Naive thymus-derived CD8-positive, alpha-beta T cell (primary cell): ENCODE results near the gene OR13C3. TPM values are rescaled to one million over a fixed set of nuclear protein-coding genes. Genes with fewer than 3 reads are reported as not detected.

Experiments
- ATAC-seq, 2 donors: fragments of 150-1000 bp; cut with Tn5 transposase in 1 of 2; sonication (Bioruptor Pico), chemical (Tn5 transposase) in 1 of 2; 1 replicate in 1 of 2; 2 replicates in 1 of 2; pipeline ENCODE4 v1.10.0; 2021; ENCODE audit warnings: mild to moderate bottlenecking in 2 of 2, moderate library complexity in 2 of 2
- POLR2A ChIA-PET: fragments of 350-600 bp; sonication (Branson Sonifier 250); formaldehyde crosslinking; loops from one replicate; lab custom pipeline; 2021; ENCODE audit warnings: antibody characterized with exemption; lab: Charles Lee
- DNase-seq, 10 donors: peaks; one replicate each; pipeline versions ENCODE4 v3.0.0 to v3.0.0-alpha.2; 2020 to 2022
- H3K27ac Mint-ChIP-seq, 10 donors: one replicate each; pipeline ENCODE4 v1.8.0; 2020 to 2022; ENCODE audit warnings: mild to moderate bottlenecking in 10 of 10, mixed read lengths in 10 of 10, moderate library complexity in 4 of 10, inconsistent platforms in 1 of 10
- H3K27me3 Mint-ChIP-seq, 5 donors: one replicate each; pipeline ENCODE4 v1.8.0; 2021 to 2022; ENCODE audit warnings: mixed read lengths in 5 of 5
- H3K36me3 Mint-ChIP-seq, 3 donors: one replicate each; pipeline ENCODE4 v1.8.0; 2020 to 2022; ENCODE audit warnings: mixed read lengths in 3 of 3, mild to moderate bottlenecking in 2 of 3, inconsistent platforms in 1 of 3
- H3K4me1 Mint-ChIP-seq, 4 donors: one replicate each; pipeline ENCODE4 v1.8.0; 2021 to 2022; ENCODE audit warnings: mixed read lengths in 4 of 4
- H3K4me3 Mint-ChIP-seq, 10 donors: one replicate each; pipeline ENCODE4 v1.8.0; 2020 to 2022; ENCODE audit warnings: mild to moderate bottlenecking in 10 of 10, mixed read lengths in 10 of 10, moderate library complexity in 6 of 10, inconsistent platforms in 1 of 10
- H3K9me3 Mint-ChIP-seq, 9 donors: one replicate each; pipeline ENCODE4 v1.8.0; 2020 to 2022; ENCODE audit warnings: mixed read lengths in 9 of 9, mild to moderate bottlenecking in 3 of 9, inconsistent platforms in 1 of 9, moderate library complexity in 1 of 9
- polyA plus RNA-seq, 3 donors: library from polyadenylated mRNA; unstranded; fragments of 300-500 nt; fragmentation: Illumina TruSeq; gene quantifications; one replicate each; pipeline ENCODE4 v1.2.3, GENCODE V29; 2021
- total RNA-seq, 8 experiments: library from RNA in 2 of 8; stranded (reverse) in 2 of 8; gene quantifications; one replicate each; pipeline ENCODE4 v1.2.3 and lab custom pipeline; 2021 to 2026

OR13C3 gene
- not detected for total RNA-seq
- polyA plus RNA-seq = not detected
- total RNA-seq (lab: John Stamatoyannopoulos, UW) = 0 to 0.15 (median 0) reads per million in 6 experiments

- ATAC-seq (no peak), DNase-seq (no peak)
- no peaks in the 10 kb centered on the region for H3K4me1 Mint-ChIP-seq
- H3K27me3 Mint-ChIP-seq = peaks cover 0 to 13% (median 0%) of the 10 kb centered on the region in 5 donors
- H3K27ac Mint-ChIP-seq = no peak within 1 kb of the TSS
- POLR2A ChIA-PET = no interaction called here
- H3K4me3 Mint-ChIP-seq = no peak within 1 kb of the TSS
- no peaks in the 10 kb centered on the region for H3K9me3 Mint-ChIP-seq
- no peaks in the 10 kb centered on the region for H3K36me3 Mint-ChIP-seq
Measured at GRCh38 chr9:104536756-104537155, at the start of gene OR13C3. Gene OR13C3 (minus strand): TSS chr9:104536856. CDS start chr9:104536723, 133 bp downstream.

- DNase-seq (no peak), ATAC-seq (no peak)
- Mint-ChIP-seq H3K36me3 (no peaks in the 10 kb centered on the region), H3K4me3 (no peak overlapping the region), H3K9me3 (no peaks in the 10 kb centered on the region), H3K27me3 (peaks cover 0 to 22% (median 0%) of the 10 kb centered on the region in 5 donors), H3K27ac (no peak overlapping the region), H3K4me1 (no peaks in the 10 kb centered on the region)
- POLR2A ChIA-PET = no interaction called here
Measured at GRCh38 chr9:104580562-104580961, 43.9 kb upstream of the OR13C3 start.

GRCh38 chr9:104577263-104577662 lies 40.6 kb upstream of the OR13C3 start:
- H3K4me1 Mint-ChIP-seq = no peaks in the 10 kb centered on the region
- no peak overlapping the region for H3K4me3 Mint-ChIP-seq
- ATAC-seq (no peak), DNase-seq (no peak)
- H3K9me3 Mint-ChIP-seq = peaks cover 0 to 19% (median 12%) of the 10 kb centered on the region in 9 donors
- H3K27me3 Mint-ChIP-seq = peaks cover 0 to 22% (median 0%) of the 10 kb centered on the region in 5 donors
- POLR2A ChIA-PET = no interaction called here
- peak overlapping the region in 1 of 10 donors; percentile 58 for H3K27ac Mint-ChIP-seq
- H3K36me3 Mint-ChIP-seq = peaks cover 0 to 4% (median 0%) of the 10 kb centered on the region in 3 donors

GRCh38 chr9:104575456-104575855 lies 38.8 kb upstream of the OR13C3 start:
- Mint-ChIP-seq H3K27me3 (peaks cover 0 to 13% (median 0%) of the 10 kb centered on the region in 5 donors), H3K36me3 (peaks cover 0 to 4% (median 0%) of the 10 kb centered on the region in 3 donors), H3K9me3 (peaks cover 0 to 32% (median 14%) of the 10 kb centered on the region in 9 donors), H3K4me3 (no peak overlapping the region), H3K27ac (no peak overlapping the region), H3K4me1 (no peaks in the 10 kb centered on the region)
- ATAC-seq = no peak
- POLR2A ChIA-PET = no interaction called here
- DNase-seq = no peak

GRCh38 chr9:104572612-104573011 lies 36.0 kb upstream of the OR13C3 start:
- Mint-ChIP-seq H3K27me3 (no peaks in the 10 kb centered on the region), H3K36me3 (peaks cover 0 to 11% (median 0%) of the 10 kb centered on the region in 3 donors), H3K27ac (no peak overlapping the region), H3K4me1 (no peaks in the 10 kb centered on the region), H3K4me3 (no peak overlapping the region), H3K9me3 (peaks cover 0 to 32% (median 14%) of the 10 kb centered on the region in 9 donors)
- POLR2A ChIA-PET = no interaction called here
- DNase-seq = no peak
- no peak for ATAC-seq

GRCh38 chr9:104568868-104569267 lies 32.2 kb upstream of the OR13C3 start, which contains the start of gene OR13C8:
Gene OR13C8 (plus strand): TSS chr9:104569168. CDS start chr9:104569168, 0 bp downstream.
- ATAC-seq = no peak
- H3K36me3 Mint-ChIP-seq = peaks cover 0 to 11% (median 0%) of the 10 kb centered on the region in 3 donors
- POLR2A ChIA-PET = no interaction called here
- H3K4me1 Mint-ChIP-seq = no peaks in the 10 kb centered on the region
- H3K27ac Mint-ChIP-seq = peak within 1 kb of the TSS in 1 of 10 donors; percentile 7
- peaks cover 0 to 29% (median 13%) of the 10 kb centered on the region in 9 donors for H3K9me3 Mint-ChIP-seq
- no peaks in the 10 kb centered on the region for H3K27me3 Mint-ChIP-seq
- no peak within 1 kb of the TSS for H3K4me3 Mint-ChIP-seq
- no peak for DNase-seq

GRCh38 chr9:104564358-104564757 lies 27.7 kb upstream of the OR13C3 start:
- Mint-ChIP-seq H3K4me1 (no peaks in the 10 kb centered on the region), H3K9me3 (peaks cover 0 to 8% (median under 1%) of the 10 kb centered on the region in 9 donors), H3K36me3 (peaks cover 0 to 2% (median 0%) of the 10 kb centered on the region in 3 donors), H3K27me3 (no peaks in the 10 kb centered on the region), H3K27ac (no peak overlapping the region), H3K4me3 (no peak overlapping the region)
- no peak for DNase-seq
- ATAC-seq = no peak
- POLR2A ChIA-PET = no interaction called here

GRCh38 chr9:104556830-104557634 lies 20.4 kb upstream of the OR13C3 start:
- POLR2A ChIA-PET = no interaction called here
- ATAC-seq (no peak), DNase-seq (no peak)

GRCh38 chr9:104555521-104555920 lies 18.9 kb upstream of the OR13C3 start:
- peaks cover under 1 to 27% (median 15%) of the 10 kb centered on the region in 9 donors for H3K9me3 Mint-ChIP-seq
- peaks cover 0 to 4% (median 0%) of the 10 kb centered on the region in 5 donors for H3K27me3 Mint-ChIP-seq
- H3K4me3 Mint-ChIP-seq = no peak overlapping the region
- H3K4me1 Mint-ChIP-seq = no peaks in the 10 kb centered on the region
- no peaks in the 10 kb centered on the region for H3K36me3 Mint-ChIP-seq
- ATAC-seq (no peak), DNase-seq (no peak)
- POLR2A ChIA-PET = no interaction called here
- no peak overlapping the region for H3K27ac Mint-ChIP-seq

More at GRCh38 chr9:104556830-104557634, 20.4 kb upstream of the OR13C3 start:
- Mint-ChIP-seq H3K36me3 (no peaks in the 10 kb centered on the region), H3K27me3 (peaks cover 0 to 4% (median 0%) of the 10 kb centered on the region in 5 donors), H3K4me3 (no peak overlapping the region), H3K4me1 (no peaks in the 10 kb centered on the region), H3K9me3 (peaks cover 2 to 27% (median 15%) of the 10 kb centered on the region in 9 donors), H3K27ac (no peak overlapping the region)

- no peak for DNase-seq
- H3K27me3 Mint-ChIP-seq = peaks cover 0 to 3% (median 0%) of the 10 kb centered on the region in 5 donors
- H3K4me3 Mint-ChIP-seq = no peak overlapping the region
- POLR2A ChIA-PET = no interaction called here
- H3K9me3 Mint-ChIP-seq = peaks cover 0 to 22% (median 11%) of the 10 kb centered on the region in 9 donors
- H3K4me1 Mint-ChIP-seq = no peaks in the 10 kb centered on the region
- no peaks in the 10 kb centered on the region for H3K36me3 Mint-ChIP-seq
- H3K27ac Mint-ChIP-seq = no peak overlapping the region
- no peak for ATAC-seq
Measured at GRCh38 chr9:104553261-104553660, 16.6 kb upstream of the OR13C3 start.

- no peak for DNase-seq
- Mint-ChIP-seq H3K27ac (no peak overlapping the region), H3K9me3 (peaks cover 0 to 6% (median 0%) of the 10 kb centered on the region in 9 donors), H3K27me3 (no peaks in the 10 kb centered on the region), H3K4me1 (no peaks in the 10 kb centered on the region), H3K4me3 (no peak overlapping the region), H3K36me3 (no peaks in the 10 kb centered on the region)
- POLR2A ChIA-PET = no interaction called here
- no peak for ATAC-seq
Measured at GRCh38 chr9:104544644-104545043, 8.0 kb upstream of the OR13C3 start.

- Mint-ChIP-seq H3K27ac (no peak overlapping the region), H3K4me1 (no peaks in the 10 kb centered on the region)
- POLR2A ChIA-PET = no interaction called here
Measured at GRCh38 chr9:104539275-104539674, 2.6 kb upstream of the OR13C3 start.

GRCh38 chr9:104527109-104527508 lies 9.5 kb downstream of the OR13C3 start, which contains the start of gene OR13C4:
Gene OR13C4 (minus strand): TSS chr9:104527209. CDS start chr9:104527209, 0 bp downstream.
- no peak for DNase-seq
- H3K4me1 Mint-ChIP-seq = no peaks in the 10 kb centered on the region
- H3K27ac Mint-ChIP-seq = no peak within 1 kb of the TSS
- H3K36me3 Mint-ChIP-seq = no peaks in the 10 kb centered on the region
- no peak for ATAC-seq
- H3K9me3 Mint-ChIP-seq = peaks cover 0 to 8% (median 3%) of the 10 kb centered on the region in 9 donors
- no peaks in the 10 kb centered on the region for H3K27me3 Mint-ChIP-seq
- H3K4me3 Mint-ChIP-seq = no peak within 1 kb of the TSS
- POLR2A ChIA-PET = no interaction called here

More at GRCh38 chr9:104539275-104539674, 2.6 kb upstream of the OR13C3 start:
- H3K4me3 Mint-ChIP-seq = no peak overlapping the region
- H3K36me3 Mint-ChIP-seq = no peaks in the 10 kb centered on the region
- ATAC-seq = no peak
- H3K27me3 Mint-ChIP-seq = peaks cover 0 to 13% (median 0%) of the 10 kb centered on the region in 5 donors
- H3K9me3 Mint-ChIP-seq = no peaks in the 10 kb centered on the region
- DNase-seq = no peak
